H9 (cell line): ENCODE measurements around the gene TRIM38. TPM values are rescaled to one million over a fixed set of nuclear protein-coding genes. Genes with fewer than 3 reads are reported as not detected.

Source experiments
- DNase-seq: peaks from one replicate; pipeline ENCODE4 v3.0.0-alpha.2; 2017
- H2AFZ ChIP-seq: one replicate; pipeline ENCODE4 v1.6.1; 2013; ENCODE audit warnings: mild to moderate bottlenecking, low read length, control low read depth, moderate library complexity
- H2AK5ac ChIP-seq: 2 replicates; pipeline ENCODE4 v1.6.1; 2013; ENCODE audit warnings: low read length, control low read depth, mixed read lengths; ENCODE audit not compliant: insufficient read length
- H2BK120ac ChIP-seq: one replicate; pipeline ENCODE4 v1.6.1; 2013; ENCODE audit warnings: low read depth, mild to moderate bottlenecking, low read length, control low read depth, inconsistent platforms; ENCODE audit not compliant: poor library complexity, severe bottlenecking
- H2BK12ac ChIP-seq: 2 replicates; pipeline ENCODE4 v1.6.1; 2013; ENCODE audit warnings: low read length, control low read depth, mixed read lengths, low read depth; ENCODE audit not compliant: insufficient read length
- H2BK15ac ChIP-seq: 2 replicates; pipeline ENCODE4 v1.6.1; 2013; ENCODE audit warnings: low read depth, low read length, control low read depth
- H2BK20ac ChIP-seq: one replicate; pipeline ENCODE4 v1.6.1; 2013; ENCODE audit warnings: low read depth, mild to moderate bottlenecking, low read length, control low read depth, inconsistent platforms; ENCODE audit not compliant: poor library complexity, severe bottlenecking
- H2BK5ac ChIP-seq: 2 replicates; pipeline ENCODE4 v1.6.1; 2013; ENCODE audit warnings: low read length, control low read depth, mixed read lengths; ENCODE audit not compliant: insufficient read length
- H3K14ac ChIP-seq: 2 replicates; pipeline ENCODE4 v1.6.1; 2013; ENCODE audit warnings: low read length, control low read depth; ENCODE audit not compliant: insufficient read depth
- H3K18ac ChIP-seq: 2 replicates; pipeline ENCODE4 v1.6.1; 2013; ENCODE audit warnings: low read depth, mild to moderate bottlenecking, mixed read lengths, low read length, control low read depth; ENCODE audit not compliant: insufficient read length
- H3K23ac ChIP-seq: 2 replicates; pipeline ENCODE4 v1.6.1; 2013; ENCODE audit warnings: low read length, control low read depth, mixed read lengths, low read depth; ENCODE audit not compliant: insufficient read length
- H3K23me2 ChIP-seq: 2 replicates; pipeline ENCODE4 v1.6.1; 2013; ENCODE audit warnings: low read depth, mild to moderate bottlenecking, mixed read lengths, low read length, control low read depth; ENCODE audit not compliant: insufficient read length, poor library complexity, severe bottlenecking
- H3K27ac ChIP-seq: 2 replicates; pipeline ENCODE4 v1.5.1; 2013; ENCODE audit warnings: low read length, control low read depth, mixed read lengths, low read depth; ENCODE audit not compliant: insufficient read length
- H3K27me3 ChIP-seq: 2 replicates; pipeline ENCODE4 v1.6.1; 2013; ENCODE audit warnings: low read length, control low read depth, inconsistent platforms; ENCODE audit not compliant: insufficient read depth
- H3K4ac ChIP-seq: 2 replicates; pipeline ENCODE4 v1.6.1; 2013; ENCODE audit warnings: low read depth, mild to moderate bottlenecking, control low read depth, inconsistent platforms, low read length, moderate library complexity
- H3K4me1 ChIP-seq: 2 replicates; pipeline ENCODE4 v1.6.1; 2013; ENCODE audit warnings: low read length, control low read depth, inconsistent platforms; ENCODE audit not compliant: insufficient read depth
- H3K4me2 ChIP-seq: 2 replicates; pipeline ENCODE4 v1.6.1; 2013; ENCODE audit warnings: low read length, control low read depth, mixed read lengths; ENCODE audit not compliant: insufficient read length, insufficient read depth
- H3K56ac ChIP-seq: 2 replicates; pipeline ENCODE4 v1.6.1; 2013; ENCODE audit warnings: low read depth, mild to moderate bottlenecking, mixed read lengths, low read length, control low read depth; ENCODE audit not compliant: insufficient read length
- H3K79me1 ChIP-seq: 2 replicates; pipeline ENCODE4 v1.6.1; 2013; ENCODE audit warnings: low read depth, mild to moderate bottlenecking, moderate library complexity, low read length, control low read depth, inconsistent platforms; ENCODE audit not compliant: insufficient read depth, poor library complexity, severe bottlenecking
- H3K79me2 ChIP-seq: 2 replicates; pipeline ENCODE4 v1.6.1; 2013; ENCODE audit warnings: low read length, control low read depth, inconsistent platforms; ENCODE audit not compliant: insufficient read depth
- H3K9ac ChIP-seq: 2 replicates; pipeline ENCODE4 v1.6.1; 2013; ENCODE audit warnings: low read length, control low read depth, mixed read lengths; ENCODE audit not compliant: insufficient read length; ENCODE audit errors: extremely low read depth
- H3K9me3 ChIP-seq: one replicate; pipeline ENCODE4 v1.6.1; 2013; ENCODE audit warnings: low read depth, low read length, inconsistent platforms; ENCODE audit not compliant: control insufficient read depth
- H3T11ph ChIP-seq: one replicate; pipeline ENCODE4 v1.6.1; 2013; ENCODE audit warnings: mild to moderate bottlenecking, low read length, control low read depth, inconsistent platforms
- H4K20me1 ChIP-seq: one replicate; pipeline ENCODE4 v1.6.1; 2013; ENCODE audit not compliant: control insufficient read depth, insufficient read length, insufficient read depth
- H4K5ac ChIP-seq: 2 replicates; pipeline ENCODE4 v1.6.1; 2013; ENCODE audit warnings: low read depth, mild to moderate bottlenecking, mixed read lengths, low read length, control low read depth; ENCODE audit not compliant: insufficient read length
- H4K8ac ChIP-seq: replicated peaks from 2 replicates; pipeline ENCODE4 v1.6.1; 2013; ENCODE audit warnings: low read length, control low read depth, mixed read lengths, low read depth; ENCODE audit not compliant: insufficient read length
- H4K91ac ChIP-seq: 2 replicates; pipeline ENCODE4 v1.6.1; 2013; ENCODE audit warnings: low read depth, mild to moderate bottlenecking, moderate library complexity, mixed read lengths, low read length, control low read depth; ENCODE audit not compliant: insufficient read length
- H3K27ac Mint-ChIP-seq, 3 experiments: 2 replicates in 2 of 3; 3 replicates in 1 of 3; pipeline ENCODE4 v1.8.0; 2020 to 2021; ENCODE audit warnings: mixed read lengths in 3 of 3, mild to moderate bottlenecking in 1 of 3, moderate library complexity in 1 of 3
- H3K27me3 Mint-ChIP-seq: 2 replicates; pipeline ENCODE4 v1.8.0; 2021; ENCODE audit warnings: low read depth, mild to moderate bottlenecking, moderate library complexity, mixed read lengths
- H3K36me3 Mint-ChIP-seq, 3 experiments: 2 replicates in 2 of 3; 3 replicates in 1 of 3; pipeline ENCODE4 v1.8.0; 2020 to 2021; ENCODE audit warnings: low read depth in 3 of 3, mixed read lengths in 3 of 3; ENCODE audit not compliant: insufficient read depth in 1 of 3
- H3K4me1 Mint-ChIP-seq, 2 experiments: 2 replicates each; pipeline ENCODE4 v1.8.0; 2020; ENCODE audit warnings: mixed read lengths in 2 of 2
- H3K4me3 Mint-ChIP-seq, 2 experiments: 2 replicates in 1 of 2; 3 replicates in 1 of 2; pipeline ENCODE4 v1.8.0; 2020 to 2021; ENCODE audit warnings: mild to moderate bottlenecking in 2 of 2, mixed read lengths in 2 of 2, moderate library complexity in 1 of 2
- H3K9me3 Mint-ChIP-seq, 2 experiments: 2 replicates in 1 of 2; 3 replicates in 1 of 2; pipeline ENCODE4 v1.8.0; 2020; ENCODE audit warnings: mild to moderate bottlenecking in 2 of 2, mixed read lengths in 2 of 2, moderate library complexity in 1 of 2
- CTCF ChIP-seq: fragments of 200-600 bp; sonication (generic); conservative IDR thresholded peaks from 3 replicates; pipeline ENCODE4 v1.8.0; 2021; ENCODE audit warnings: antibody characterized with exemption, mild to moderate bottlenecking
- WGBS: extraction: QIAGEN DNeasy Blood & Tissue Kit; methylation state at CpG from one replicate; pipeline ENCODE4 v1.1.7; 2013; ENCODE audit warnings: missing lambda C conversion rate, low lambda C conversion rate, mixed read lengths; ENCODE audit not compliant: insufficient read length; ENCODE audit errors: extremely low coverage; 5-methylcytosine and 5-hydroxymethylcytosine counted together
- total RNA-seq: library from RNA; stranded (reverse); gene quantifications from 2 replicates; pipeline ENCODE4 v1.2.1, GENCODE V29; 2021

The TRIM38 gene
- total RNA-seq, 1 experiment from 2014 or later, result 0.61 TPM

- no peak overlapping the region for H2BK5ac ChIP-seq
- no peaks in the 10 kb centered on the region; the same call in 1 of the 2 replicates for H3K27me3 ChIP-seq
- H3K23me2 ChIP-seq, result no peaks in the 10 kb centered on the region
- TF ChIP-seq CTCF, result no peak
- no peak overlapping the region for H4K8ac ChIP-seq
- peaks cover 10% of the 10 kb centered on the region for H3K4me1 ChIP-seq
- H3K4me3 Mint-ChIP-seq, result no peak overlapping the region
- H3K79me1 ChIP-seq, result no peaks in the 10 kb centered on the region
- H4K5ac ChIP-seq, result no peak overlapping the region
- H2BK120ac ChIP-seq, result no peak overlapping the region
- H2BK15ac ChIP-seq, result no peak overlapping the region
- no peak overlapping the region for H3K14ac ChIP-seq
- H3K4ac ChIP-seq, result no peak overlapping the region
- H3K56ac ChIP-seq, result no peak overlapping the region
- WGBS, result no CpG with 5 or more reads among the region's 4 CpGs
- H3K27ac ChIP-seq, result no peak overlapping the region
- no peak overlapping the region for H3K18ac ChIP-seq
- no peak overlapping the region for H2AFZ ChIP-seq
- H3K36me3 Mint-ChIP-seq, result peaks cover 12 to 36% (median 19%) of the 10 kb centered on the region in 3 experiments
- H3T11ph ChIP-seq, result no peak overlapping the region
- no peak overlapping the region for H3K27ac Mint-ChIP-seq
- peaks cover 46 to 57% of the 10 kb centered on the region in 2 experiments for H3K4me1 Mint-ChIP-seq
- no peaks in the 10 kb centered on the region for H4K20me1 ChIP-seq
- no peak overlapping the region for H2BK20ac ChIP-seq
- no peak overlapping the region for H3K23ac ChIP-seq
- no peak overlapping the region for H3K4me2 ChIP-seq
- no peak overlapping the region for H2AK5ac ChIP-seq
- no peak overlapping the region for H2BK12ac ChIP-seq
- no peak overlapping the region for H3K9ac ChIP-seq
- peaks cover 11% of the 10 kb centered on the region for H3K27me3 Mint-ChIP-seq
- no peak overlapping the region for H4K91ac ChIP-seq
- H3K79me2 ChIP-seq, result no peaks in the 10 kb centered on the region
- H3K9me3 ChIP-seq, result no peaks in the 10 kb centered on the region
- peaks cover 8 to 9% of the 10 kb centered on the region in 2 experiments for H3K9me3 Mint-ChIP-seq
- no peak for DNase-seq
Measured at GRCh38 chr6:25965058-25965457, 2.5 kb downstream of the TRIM38 start.
